Vagina (tissue), 2 donors: Measurements from ENCODE around the gene C2orf76.
"Not testable (repeated sequence)": the region's sequence is repeated elsewhere in the genome, so short reads cannot be mapped to it uniquely, and the experiment has no call there.

Experiments used
- POLR2A ChIP-seq, 2 donors: fragments of 450-650 bp; IDR thresholded peaks; one replicate each; pipeline ENCODE4 v1.6.1; 2017; ENCODE audit warnings: antibody characterized with exemption in 2 of 2, mild to moderate bottlenecking in 2 of 2, moderate library complexity in 2 of 2
- TF ChIP-seq, protein P1 (sequence below), 3 experiments: fragments of 450-650 bp in 2 of 3; fragments of 200-600 bp in 1 of 3; sonication (generic) in 1 of 3; IDR thresholded peaks; one replicate each; pipeline ENCODE4 v1.5.1; 2017 to 2019; ENCODE audit warnings: antibody characterized with exemption in 3 of 3, mild to moderate bottlenecking in 2 of 3, moderate library complexity in 2 of 3

DNA sequence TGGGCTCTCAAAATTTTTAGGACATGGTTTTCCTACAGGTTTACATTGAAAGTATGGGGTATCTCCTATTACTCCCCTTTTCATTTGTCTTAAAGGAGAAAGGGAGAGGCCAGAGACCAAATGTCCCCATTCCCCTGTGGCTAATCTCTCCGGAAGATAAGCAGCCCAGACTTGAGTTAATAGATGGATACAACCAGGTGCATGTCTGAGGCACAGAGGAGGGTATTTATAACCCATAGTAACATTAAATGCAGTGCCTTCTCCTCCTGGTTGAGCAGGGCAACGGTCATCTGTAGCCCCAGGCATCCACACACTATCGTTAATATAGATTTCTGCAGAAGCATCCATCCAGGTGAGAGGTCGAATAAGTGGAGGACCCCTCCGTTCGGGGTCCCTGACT, 9.8 kb upstream of the C2orf76 start:
- TF ChIP-seq, protein P1, sequence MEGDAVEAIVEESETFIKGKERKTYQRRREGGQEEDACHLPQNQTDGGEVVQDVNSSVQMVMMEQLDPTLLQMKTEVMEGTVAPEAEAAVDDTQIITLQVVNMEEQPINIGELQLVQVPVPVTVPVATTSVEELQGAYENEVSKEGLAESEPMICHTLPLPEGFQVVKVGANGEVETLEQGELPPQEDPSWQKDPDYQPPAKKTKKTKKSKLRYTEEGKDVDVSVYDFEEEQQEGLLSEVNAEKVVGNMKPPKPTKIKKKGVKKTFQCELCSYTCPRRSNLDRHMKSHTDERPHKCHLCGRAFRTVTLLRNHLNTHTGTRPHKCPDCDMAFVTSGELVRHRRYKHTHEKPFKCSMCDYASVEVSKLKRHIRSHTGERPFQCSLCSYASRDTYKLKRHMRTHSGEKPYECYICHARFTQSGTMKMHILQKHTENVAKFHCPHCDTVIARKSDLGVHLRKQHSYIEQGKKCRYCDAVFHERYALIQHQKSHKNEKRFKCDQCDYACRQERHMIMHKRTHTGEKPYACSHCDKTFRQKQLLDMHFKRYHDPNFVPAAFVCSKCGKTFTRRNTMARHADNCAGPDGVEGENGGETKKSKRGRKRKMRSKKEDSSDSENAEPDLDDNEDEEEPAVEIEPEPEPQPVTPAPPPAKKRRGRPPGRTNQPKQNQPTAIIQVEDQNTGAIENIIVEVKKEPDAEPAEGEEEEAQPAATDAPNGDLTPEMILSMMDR (IDR thresholded peaks at IDR 0.05) = not testable (repeated sequence)
- not testable (repeated sequence) for TF ChIP-seq POLR2A (IDR thresholded peaks at IDR 0.05)
